Measurements from ENCODE around the gene TACC3.

GRCh38 chr4:1730532-1731135, 9.3 kb downstream of the TACC3 start:
- no peak for TF ChIP-seq CTCF (IDR thresholded peaks at IDR 0.05; ENCODE audit: low read length)
- TF ChIP-seq EZH2 (optimal IDR thresholded peaks at IDR 0.05; ENCODE audit: low read depth, low read length) = no peak
- no peak for TF ChIP-seq EZH2phosphoT487 (IDR thresholded peaks at IDR 0.05; ENCODE audit: low read length)
